Measurements from ENCODE around the gene PARN.
"Not testable (repeated sequence)": the region's sequence is repeated elsewhere in the genome, so short reads cannot be mapped to it uniquely, and the experiment has no call there.

Gene PARN

DNA sequence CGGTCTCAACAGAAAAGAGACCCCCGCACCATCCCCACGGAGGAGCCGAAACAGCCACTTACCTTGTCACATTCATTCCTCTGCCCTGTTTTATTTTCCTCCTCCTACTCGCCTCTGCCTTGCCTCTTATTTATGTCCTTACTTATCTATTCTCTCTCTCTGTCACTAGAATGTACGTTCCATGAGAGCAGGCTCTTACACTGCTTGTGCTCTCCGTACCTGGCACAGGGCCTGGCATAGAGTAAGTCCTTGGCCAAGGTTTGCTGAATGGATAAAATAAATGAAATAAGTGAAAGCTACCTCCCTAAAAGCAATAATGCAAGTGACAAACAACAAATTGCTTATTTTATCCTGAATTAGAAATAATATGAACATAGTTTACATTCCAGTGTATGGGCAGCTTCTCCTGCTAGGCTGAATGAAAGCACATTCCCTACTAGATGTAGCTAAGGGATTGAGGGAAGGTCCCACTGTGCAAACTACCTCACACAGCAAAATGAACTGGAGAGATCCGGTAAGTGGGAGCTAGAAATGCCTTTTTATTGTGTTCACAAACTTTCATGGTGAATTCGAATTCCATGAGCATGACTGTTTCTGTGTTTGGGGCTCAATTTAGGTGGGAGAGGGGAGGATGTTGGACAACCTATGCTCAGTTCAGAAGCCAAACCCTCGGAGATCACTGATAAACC is 173.1 kb downstream of the PARN start:
- no peak overlapping the region for H3K4me3 Mint-ChIP-seq
- peaks cover 6% of the 10 kb centered on the region for H3K4me1 Mint-ChIP-seq (ENCODE audit: low read depth)
- no peak overlapping the region for H3K27ac Mint-ChIP-seq
- H3K27me3 Mint-ChIP-seq (ENCODE audit: low read depth): no peaks in the 10 kb centered on the region
- no peak for DNase-seq (ENCODE audit: low spot score)
- peaks cover under 1% of the 10 kb centered on the region for H3K9me3 Mint-ChIP-seq
- peaks cover 13% of the 10 kb centered on the region for H3K36me3 Mint-ChIP-seq (ENCODE audit: low read depth)

DNA sequence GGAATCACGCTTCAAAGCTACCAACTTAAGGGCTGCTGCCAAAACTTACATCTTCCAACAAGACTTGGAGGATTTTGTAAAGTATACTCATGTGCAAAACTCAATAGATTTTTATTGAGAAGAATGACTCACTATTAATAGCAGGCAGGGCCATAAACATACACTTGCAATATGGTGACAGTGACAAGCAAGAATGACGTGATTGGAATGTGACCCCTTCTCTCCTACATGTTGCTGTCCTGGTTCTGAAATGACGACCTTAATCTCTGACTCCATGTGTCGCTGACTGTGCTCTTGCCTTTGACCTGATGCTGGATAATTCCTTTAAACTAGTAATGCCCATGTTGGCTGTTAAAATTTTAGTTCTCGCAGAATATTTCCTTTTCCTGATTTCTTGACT is 174.5 kb downstream of the PARN start:
- H3K4me3 Mint-ChIP-seq: no peak overlapping the region

DNA sequence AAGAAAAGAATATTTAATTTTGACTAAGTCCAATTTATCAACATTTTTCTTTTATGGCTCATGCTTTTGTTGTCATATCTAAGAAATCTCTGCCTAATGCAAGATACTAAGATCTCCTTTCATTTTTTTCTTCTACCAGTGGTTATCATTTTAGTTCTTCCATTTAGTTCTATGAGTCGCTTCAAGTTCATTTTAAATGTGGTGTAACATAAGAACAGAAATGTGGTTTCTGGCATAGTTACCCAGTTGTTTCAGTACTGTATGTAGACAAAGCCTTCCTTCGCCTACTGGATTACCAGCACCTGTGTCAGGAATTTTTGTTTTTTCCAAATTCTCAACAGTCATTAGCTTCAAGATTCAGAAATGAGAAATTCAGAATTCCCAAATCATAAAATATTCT is 175.7 kb downstream of the PARN start:
- H3K9me3 Mint-ChIP-seq: no peaks in the 10 kb centered on the region
- no peak overlapping the region for H3K27ac Mint-ChIP-seq
- no peaks in the 10 kb centered on the region for H3K36me3 Mint-ChIP-seq (ENCODE audit: low read depth)
- H3K4me1 Mint-ChIP-seq (ENCODE audit: low read depth): no peaks in the 10 kb centered on the region
- H3K4me3 Mint-ChIP-seq: no peak overlapping the region
- no peaks in the 10 kb centered on the region for H3K27me3 Mint-ChIP-seq (ENCODE audit: low read depth)
- no peak for DNase-seq (ENCODE audit: low spot score)

More for the DNA sequence above, 174.5 kb downstream of the PARN start:
- Mint-ChIP-seq H3K27ac (no peak overlapping the region), H3K9me3 (no peaks in the 10 kb centered on the region), H3K36me3 (ENCODE audit: low read depth) (no peaks in the 10 kb centered on the region), H3K27me3 (ENCODE audit: low read depth) (no peaks in the 10 kb centered on the region), H3K4me1 (ENCODE audit: low read depth) (no peaks in the 10 kb centered on the region)
- no peak for DNase-seq (ENCODE audit: low spot score)

DNA sequence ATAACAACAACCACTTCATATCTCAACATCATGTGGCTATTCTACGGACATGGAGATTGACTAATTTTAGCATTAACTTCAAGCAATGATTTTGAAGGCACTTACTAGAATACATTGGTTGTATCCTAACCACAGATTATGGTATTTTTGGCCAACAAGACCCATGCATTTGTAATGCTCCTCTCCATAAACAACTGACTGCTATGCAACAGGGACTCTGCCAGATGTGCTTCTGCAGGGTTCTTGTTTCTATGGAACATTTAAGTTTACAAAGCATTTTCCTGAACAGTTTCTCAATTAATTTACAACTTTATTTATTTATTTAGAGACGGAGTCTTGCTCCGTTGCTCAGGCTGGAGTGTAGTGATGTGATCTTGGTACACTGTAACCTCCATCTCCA is 178.0 kb downstream of the PARN start:
- Mint-ChIP-seq H3K36me3 (ENCODE audit: low read depth) (no peaks in the 10 kb centered on the region), H3K27me3 (ENCODE audit: low read depth) (no peaks in the 10 kb centered on the region), H3K9me3 (no peaks in the 10 kb centered on the region), H3K4me3 (no peak overlapping the region), H3K4me1 (ENCODE audit: low read depth) (no peaks in the 10 kb centered on the region), H3K27ac (no peak overlapping the region)
- no peak for DNase-seq (ENCODE audit: low spot score)

DNA sequence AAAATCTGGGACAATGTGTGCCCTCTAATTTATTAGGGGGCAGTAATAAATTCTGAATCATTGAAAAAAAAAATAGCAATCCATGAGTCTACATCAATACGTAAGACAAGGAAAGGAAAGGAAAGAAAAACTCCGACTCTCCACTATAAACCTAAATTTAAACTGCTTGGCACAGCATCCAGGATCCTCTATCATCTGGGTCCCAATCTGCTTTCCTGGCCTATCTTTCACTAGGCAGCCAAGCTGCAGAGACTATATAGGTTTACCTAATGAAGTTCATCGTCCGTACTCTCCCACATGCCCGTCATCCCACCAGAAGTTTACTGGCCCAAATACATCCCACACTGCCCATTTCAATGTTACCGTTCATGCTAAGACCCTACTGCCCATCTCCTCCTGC is 179.2 kb downstream of the PARN start:
- no peaks in the 10 kb centered on the region for H3K9me3 Mint-ChIP-seq
- H3K36me3 Mint-ChIP-seq (ENCODE audit: low read depth): no peaks in the 10 kb centered on the region
- no peak overlapping the region for H3K27ac Mint-ChIP-seq
- H3K27me3 Mint-ChIP-seq (ENCODE audit: low read depth): no peaks in the 10 kb centered on the region
- H3K4me1 Mint-ChIP-seq (ENCODE audit: low read depth): no peaks in the 10 kb centered on the region
- DNase-seq (ENCODE audit: low spot score): no peak
- H3K4me3 Mint-ChIP-seq: no peak overlapping the region

DNA sequence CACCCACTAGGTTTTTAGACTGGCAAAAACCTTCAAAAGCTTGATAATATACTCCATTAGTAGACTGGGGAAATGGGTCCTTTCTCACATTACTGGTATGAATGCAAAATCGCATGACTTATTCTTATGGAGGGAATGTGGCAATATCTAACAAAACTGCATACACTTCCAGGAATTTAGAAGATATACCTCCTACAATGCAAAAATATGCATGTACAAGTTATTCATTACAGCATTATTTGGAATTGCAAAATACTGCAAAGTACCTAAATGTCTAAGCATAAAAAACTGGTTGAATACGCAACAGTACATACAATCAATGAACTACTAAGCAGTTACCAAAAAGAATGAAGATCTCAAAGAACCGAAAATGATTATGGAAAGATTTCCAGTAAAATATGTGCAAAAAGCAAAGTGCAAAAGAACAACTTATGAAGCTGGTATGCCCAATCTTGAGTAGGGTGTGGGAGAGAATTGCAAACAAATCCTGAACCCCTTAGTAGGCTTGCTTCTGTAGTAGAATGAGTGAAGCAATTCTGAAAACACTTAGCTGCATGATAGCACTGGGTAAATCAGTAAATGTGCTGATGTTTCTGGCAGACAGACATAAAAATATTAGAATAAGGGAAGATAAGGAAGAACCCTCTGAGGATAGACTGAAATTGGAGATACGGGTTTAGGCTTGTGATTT is 180.1 kb downstream of the PARN start:
- H3K9me3 Mint-ChIP-seq: no peaks in the 10 kb centered on the region
- no peak overlapping the region for H3K4me3 Mint-ChIP-seq
- no peaks in the 10 kb centered on the region for H3K4me1 Mint-ChIP-seq (ENCODE audit: low read depth)

DNA sequence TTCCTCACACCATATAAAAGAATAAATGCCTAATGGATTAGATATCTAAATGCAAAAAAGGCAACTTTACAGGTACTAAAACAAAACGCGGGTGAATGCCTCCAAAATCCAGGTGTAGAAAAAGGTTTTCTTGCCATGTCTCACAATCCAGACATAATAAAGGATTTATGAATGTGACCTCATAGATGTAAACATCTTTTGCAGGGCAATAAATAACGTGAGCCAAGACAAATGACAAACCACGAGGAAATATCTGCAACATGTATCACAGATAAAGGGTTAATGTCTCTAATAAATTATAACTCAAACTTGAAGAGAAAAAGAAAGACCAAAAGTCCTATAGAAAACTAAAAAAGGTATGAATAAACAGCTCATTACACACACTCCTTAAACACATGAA is 180.7 kb downstream of the PARN start:
- Mint-ChIP-seq H3K27me3 (ENCODE audit: low read depth) (no peaks in the 10 kb centered on the region), H3K36me3 (ENCODE audit: low read depth) (peaks cover 2% of the 10 kb centered on the region), H3K4me1 (ENCODE audit: low read depth) (no peaks in the 10 kb centered on the region), H3K27ac (no peak overlapping the region), H3K9me3 (no peaks in the 10 kb centered on the region), H3K4me3 (no peak overlapping the region)
- no peak for DNase-seq (ENCODE audit: low spot score)

More for the DNA sequence above, 180.1 kb downstream of the PARN start:
- Mint-ChIP-seq H3K27me3 (ENCODE audit: low read depth) (no peaks in the 10 kb centered on the region), H3K27ac (no peak overlapping the region), H3K36me3 (ENCODE audit: low read depth) (peaks cover 2% of the 10 kb centered on the region)
- no peak for DNase-seq (ENCODE audit: low spot score)

DNA sequence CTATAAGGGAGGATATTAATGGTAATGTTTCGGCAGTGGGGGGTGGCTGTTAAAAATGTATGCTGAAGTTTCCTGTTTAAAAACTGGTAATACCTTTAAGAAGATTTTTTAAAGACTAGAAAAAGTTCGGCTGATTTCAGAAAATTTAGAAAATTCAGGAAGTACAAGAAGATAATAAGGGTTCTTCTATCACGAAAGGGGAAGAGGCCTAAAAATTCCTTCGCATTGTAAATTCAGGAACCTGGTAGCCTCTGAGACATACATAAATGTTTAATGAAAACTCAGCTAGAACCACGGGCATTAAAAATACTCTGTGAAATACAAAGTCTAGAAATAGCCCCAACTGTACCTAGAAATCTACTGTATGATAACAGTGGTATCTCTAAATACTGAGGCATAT is 181.2 kb downstream of the PARN start:
- DNase-seq (ENCODE audit: low spot score): no peak
- Mint-ChIP-seq H3K36me3 (ENCODE audit: low read depth) (peaks cover 2% of the 10 kb centered on the region), H3K27me3 (ENCODE audit: low read depth) (no peaks in the 10 kb centered on the region), H3K4me3 (no peak overlapping the region), H3K9me3 (no peaks in the 10 kb centered on the region), H3K27ac (no peak overlapping the region), H3K4me1 (ENCODE audit: low read depth) (no peaks in the 10 kb centered on the region)

DNA sequence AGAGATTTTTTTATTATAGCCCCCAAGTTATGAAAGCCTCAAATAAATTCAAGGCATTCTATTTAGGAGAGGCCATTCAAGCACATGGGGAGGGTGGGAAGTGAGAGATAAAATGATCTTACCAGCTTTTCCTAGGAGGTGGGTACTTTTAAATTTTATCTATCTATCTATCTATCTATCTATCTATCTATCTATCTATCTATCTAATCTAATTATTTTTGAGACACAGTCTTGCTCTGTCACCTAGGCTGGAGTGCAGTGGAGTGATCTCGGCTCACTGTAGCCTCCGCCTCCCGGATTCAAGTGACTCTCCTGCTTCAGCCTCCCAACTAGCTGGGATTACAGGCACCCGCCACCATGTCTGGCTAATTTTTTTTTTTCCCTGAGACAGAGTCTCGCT is 182.3 kb downstream of the PARN start:
- Mint-ChIP-seq H3K27ac (no peak overlapping the region), H3K36me3 (ENCODE audit: low read depth) (peaks cover 2% of the 10 kb centered on the region), H3K27me3 (ENCODE audit: low read depth) (no peaks in the 10 kb centered on the region), H3K4me1 (ENCODE audit: low read depth) (no peaks in the 10 kb centered on the region), H3K4me3 (no peak overlapping the region), H3K9me3 (no peaks in the 10 kb centered on the region)
- DNase-seq (ENCODE audit: low spot score): no peak

DNA sequence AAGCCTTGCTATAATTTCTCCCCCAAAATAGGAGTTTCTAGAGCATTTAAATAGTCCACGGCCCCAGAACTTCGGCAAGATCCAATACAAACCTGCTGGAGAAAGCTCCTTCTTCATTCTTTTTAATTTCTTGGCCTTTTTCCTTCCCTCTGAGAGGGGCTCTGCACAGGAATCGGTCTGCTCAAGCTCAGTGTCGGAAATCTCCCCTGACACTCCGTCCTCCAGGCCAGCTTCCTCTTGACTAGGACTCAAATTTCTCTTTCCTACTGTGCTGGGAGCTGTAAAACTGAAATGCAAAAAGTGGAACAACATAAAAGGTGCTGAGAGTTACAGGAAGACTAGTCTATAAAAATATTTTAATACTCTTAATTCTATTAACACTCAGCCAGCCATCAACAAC is 183.3 kb downstream of the PARN start:
- H3K36me3 Mint-ChIP-seq (ENCODE audit: low read depth): peaks cover 2% of the 10 kb centered on the region

DNA sequence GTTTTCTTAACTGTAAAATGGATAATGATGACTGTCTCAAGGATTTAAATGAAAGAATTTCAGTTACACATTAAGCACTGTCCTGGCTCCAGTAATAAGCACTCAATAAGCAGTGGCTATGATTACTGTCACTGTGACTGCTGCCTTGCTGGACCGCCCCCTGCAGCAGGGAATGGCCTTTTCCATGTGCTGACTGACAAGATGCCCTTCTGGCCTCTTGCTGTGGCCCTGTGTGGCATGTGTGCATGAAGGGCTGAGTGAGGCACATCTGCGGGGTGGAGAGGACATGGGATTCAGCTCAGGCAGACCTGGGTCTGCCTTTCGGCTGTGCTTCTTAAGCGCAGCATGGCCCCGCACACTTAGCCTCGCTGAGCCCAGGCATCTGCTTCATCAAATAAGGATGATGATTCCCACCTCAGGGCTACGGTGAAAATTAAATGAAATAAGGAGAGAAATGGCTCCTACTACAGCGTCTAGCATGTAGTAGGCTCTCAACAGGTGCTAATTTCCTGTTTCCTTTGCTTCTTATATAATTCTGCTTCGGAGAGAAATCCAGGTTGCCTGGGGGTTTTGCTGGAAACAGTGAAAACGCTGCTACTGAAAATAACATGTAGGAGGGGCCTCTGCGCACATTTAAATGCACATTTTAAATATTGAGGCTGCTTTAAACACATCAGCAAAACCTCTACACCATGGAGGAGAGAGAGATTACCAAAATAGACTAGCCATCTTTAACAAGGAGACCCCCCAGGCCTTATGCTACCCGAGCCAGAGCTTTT is 183.9 kb downstream of the PARN start:
- H3K4me3 Mint-ChIP-seq: no peak overlapping the region
- no peaks in the 10 kb centered on the region for H3K9me3 Mint-ChIP-seq
- no peak overlapping the region for H3K27ac Mint-ChIP-seq
- H3K27me3 Mint-ChIP-seq (ENCODE audit: low read depth): no peaks in the 10 kb centered on the region
- H3K36me3 Mint-ChIP-seq (ENCODE audit: low read depth): peaks cover 2% of the 10 kb centered on the region
- no peaks in the 10 kb centered on the region for H3K4me1 Mint-ChIP-seq (ENCODE audit: low read depth)
- DNase-seq (ENCODE audit: low spot score): no peak

More for the DNA sequence above, 183.3 kb downstream of the PARN start:
- Mint-ChIP-seq H3K4me3 (no peak overlapping the region), H3K27me3 (ENCODE audit: low read depth) (no peaks in the 10 kb centered on the region), H3K9me3 (no peaks in the 10 kb centered on the region), H3K4me1 (ENCODE audit: low read depth) (no peaks in the 10 kb centered on the region), H3K27ac (no peak overlapping the region)
- DNase-seq (ENCODE audit: low spot score): no peak

DNA sequence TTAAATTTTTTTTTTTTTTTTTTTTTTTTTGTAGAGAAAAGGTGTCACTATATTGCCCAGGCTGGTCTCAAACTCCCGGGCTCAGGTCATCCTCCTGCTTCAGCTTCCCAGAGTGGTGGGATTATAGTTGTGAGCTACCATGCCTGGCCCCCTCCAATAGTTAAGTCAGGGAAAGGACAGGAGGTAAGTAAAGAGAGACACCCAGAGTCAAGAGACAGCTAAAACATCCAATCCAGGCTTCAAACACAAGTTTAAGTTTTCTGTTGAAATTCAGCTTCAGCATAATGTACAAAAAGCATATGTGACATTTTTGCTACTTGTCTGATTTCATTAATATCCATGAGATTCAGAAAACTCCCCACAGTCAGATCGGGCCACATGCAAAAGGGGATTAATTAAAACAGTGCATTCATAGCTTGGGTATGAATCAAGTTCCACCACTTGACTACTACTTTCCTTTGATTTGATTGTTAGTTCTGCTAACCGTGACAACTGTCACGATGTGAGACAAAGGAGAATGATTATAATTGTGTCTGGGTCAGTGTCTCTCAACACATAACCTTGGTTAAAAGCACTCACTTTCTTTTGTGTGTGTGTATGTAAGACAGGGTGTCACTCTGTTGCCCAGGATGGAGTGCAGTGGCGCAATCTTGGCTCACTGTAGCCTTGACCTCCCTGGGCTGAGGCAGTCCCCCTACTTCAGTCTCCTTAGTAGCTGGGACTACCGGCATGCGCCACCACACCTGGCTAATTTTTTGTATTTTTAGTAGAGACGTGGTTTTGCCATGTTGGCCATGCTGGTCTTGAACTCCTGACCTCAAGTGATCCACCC is 184.9 kb downstream of the PARN start:
- no peaks in the 10 kb centered on the region for H3K27me3 Mint-ChIP-seq (ENCODE audit: low read depth)
- no peak for DNase-seq (ENCODE audit: low spot score)
- H3K36me3 Mint-ChIP-seq (ENCODE audit: low read depth): peaks cover 2% of the 10 kb centered on the region
- H3K27ac Mint-ChIP-seq: no peak overlapping the region
- H3K4me1 Mint-ChIP-seq (ENCODE audit: low read depth): no peaks in the 10 kb centered on the region
- H3K4me3 Mint-ChIP-seq: no peak overlapping the region
- no peaks in the 10 kb centered on the region for H3K9me3 Mint-ChIP-seq

DNA sequence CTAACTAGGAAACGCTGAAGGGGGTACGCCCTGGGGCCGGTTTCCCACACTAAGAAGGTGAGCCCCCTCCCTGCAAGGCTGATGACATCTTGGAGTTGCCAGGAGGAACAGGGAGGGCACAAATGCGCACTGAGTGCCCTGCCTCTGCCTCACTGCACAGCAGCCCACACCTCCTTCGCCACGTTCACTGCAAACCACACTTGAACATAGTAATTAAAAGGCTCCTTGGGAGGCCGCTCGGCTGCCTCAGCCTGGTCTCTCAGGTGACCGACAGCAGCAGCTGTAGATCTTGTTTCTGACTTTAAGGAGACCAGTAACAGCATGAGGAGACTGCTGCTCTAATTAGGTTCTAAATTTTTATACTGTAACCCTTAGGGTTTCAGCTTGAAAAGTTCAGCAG is 188.5 kb downstream of the PARN start:
- H3K36me3 Mint-ChIP-seq (ENCODE audit: low read depth); H3K27me3 Mint-ChIP-seq (ENCODE audit: low read depth); H3K27ac Mint-ChIP-seq; H3K4me1 Mint-ChIP-seq (ENCODE audit: low read depth); H3K4me3 Mint-ChIP-seq; H3K9me3 Mint-ChIP-seq; DNase-seq (ENCODE audit: low spot score): not testable (repeated sequence)

DNA sequence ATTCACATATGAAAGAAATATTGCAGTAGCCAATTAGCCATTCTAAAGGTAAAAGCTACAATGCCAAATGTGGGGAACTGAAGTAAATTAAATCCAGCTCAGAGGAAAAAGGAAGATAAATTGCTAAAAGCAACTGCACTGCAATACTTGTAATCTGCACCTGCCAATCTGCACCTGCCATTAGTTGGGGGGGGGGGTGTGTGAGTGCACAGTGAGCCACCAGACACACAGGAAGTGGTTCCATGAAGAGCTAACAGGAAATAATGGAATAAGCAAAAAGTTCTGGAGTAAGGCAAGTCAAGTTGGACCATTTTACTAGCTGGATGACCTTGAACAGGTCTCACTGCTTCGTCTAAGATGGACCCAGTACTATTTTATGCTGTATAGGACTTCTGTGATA is 191.8 kb downstream of the PARN start:
- Mint-ChIP-seq H3K36me3 (ENCODE audit: low read depth) (peaks cover 10% of the 10 kb centered on the region), H3K4me1 (ENCODE audit: low read depth) (peaks cover 10% of the 10 kb centered on the region), H3K27ac (no peak overlapping the region), H3K9me3 (no peaks in the 10 kb centered on the region), H3K27me3 (ENCODE audit: low read depth) (no peaks in the 10 kb centered on the region), H3K4me3 (no peak overlapping the region)
- DNase-seq (ENCODE audit: low spot score): no peak
